Gastroesophageal sphincter (tissue), 4 donors: ENCODE results near the gene PABPN1. TPM values are rescaled to one million over a fixed set of nuclear protein-coding genes. Genes with fewer than 3 reads are reported as not detected.

Experiments
- ATAC-seq: fragments of 150-250 bp; one replicate; pipeline ENCODE4 v1.9.1; 2016; ENCODE audit warnings: mild to moderate bottlenecking, moderate library complexity
- H3K27ac ChIP-seq, 4 donors: fragments of 200-600 bp; sonication (generic) in 3 of 4; 1 replicate in 3 of 4; 2 replicates in 1 of 4; pipeline ENCODE4 v1.5.1; 2016 to 2019
- H3K27me3 ChIP-seq: fragments of 200-600 bp; sonication (generic); one replicate; pipeline ENCODE4 v1.5.1; 2019
- H3K36me3 ChIP-seq, 2 donors: fragments of 200-600 bp; sonication (generic); one replicate each; pipeline ENCODE4 v1.5.1; 2019; ENCODE audit warnings: control low read depth in 1 of 2
- H3K4me1 ChIP-seq, 3 donors: fragments of 200-600 bp; sonication (generic); 1 replicate in 2 of 3; 2 replicates in 1 of 3; pipeline ENCODE4 v1.5.1; 2016 to 2019; ENCODE audit warnings: control low read depth in 2 of 3
- H3K4me3 ChIP-seq, 2 donors: fragments of 200-600 bp; sonication (generic); one replicate each; pipeline ENCODE4 v1.5.1; 2019; ENCODE audit warnings: mild to moderate bottlenecking in 1 of 2, moderate library complexity in 1 of 2
- H3K9me3 ChIP-seq, 3 donors: fragments of 200-600 bp; sonication (generic); one replicate each; pipeline ENCODE4 v1.5.1; 2017 to 2019; ENCODE audit warnings: control low read depth in 2 of 3
- CTCF ChIP-seq, 4 experiments: fragments of 200-600 bp in 2 of 4; fragments of 450-650 bp in 2 of 4; sonication (generic) in 1 of 4; IDR thresholded peaks; one replicate each; pipeline ENCODE4 v1.5.1; 2017 to 2019; ENCODE audit warnings: antibody characterized with exemption in 4 of 4, mild to moderate bottlenecking in 2 of 4, moderate library complexity in 2 of 4
- EP300 ChIP-seq: sonication (generic); formaldehyde crosslinking; IDR thresholded peaks from one replicate; pipeline ENCODE4 v1.6.1; 2017; ENCODE audit warnings: antibody characterized with exemption, mild to moderate bottlenecking
- POLR2A ChIP-seq, 2 donors: fragments of 450-650 bp; IDR thresholded peaks; one replicate each; pipeline ENCODE4 v1.6.1; 2017; ENCODE audit warnings: antibody characterized with exemption in 2 of 2, mild to moderate bottlenecking in 2 of 2, moderate library complexity in 1 of 2
- POLR2AphosphoS5 ChIP-seq: sonication (generic); formaldehyde crosslinking; IDR thresholded peaks from one replicate; pipeline ENCODE4 v1.6.1; 2017; ENCODE audit warnings: antibody characterized with exemption
- WGBS, 2 donors: methylation state at CpG; one replicate each; pipeline ENCODE4 v1.1.5; 2018; ENCODE audit warnings: low coverage in 1 of 2; 5-methylcytosine and 5-hydroxymethylcytosine counted together
- total RNA-seq, 4 donors: library from RNA; depleted of rRNA; stranded (reverse); fragments of >200 nt; gene quantifications; one replicate each; pipeline ENCODE4 v1.1.0, GENCODE V29; 2016

Gene PABPN1
- total RNA-seq, 4 donors from 2014 or later = 56.3 to 59.8 (median 57.5) TPM

- no peak for ATAC-seq
- H3K4me1 ChIP-seq = no peaks in the 10 kb centered on the region
- WGBS, 2 donors = 76% methylated on average over 4 to 5 of the region's 5 CpGs
Observed at GRCh38 chr14:23335623-23336022, 14.4 kb downstream of the PABPN1 start.

GRCh38 chr14:23339506-23340268, 18.4 kb downstream of the PABPN1 start:
- TF ChIP-seq EP300 (no peak), CTCF (IDR thresholded peaks at IDR 0.05) (no peak), POLR2A (IDR thresholded peaks at IDR 0.05) (no peak), POLR2AphosphoS5 (no peak)
- 67 to 91% methylated on average over 1 of the region's 1 CpG for WGBS, 2 donors
- Histone ChIP-seq H3K4me1 (no peaks in the 10 kb centered on the region), H3K36me3 (no peaks in the 10 kb centered on the region), H3K27me3 (no peaks in the 10 kb centered on the region), H3K4me3 (no peak overlapping the region), H3K27ac (no peak overlapping the region), H3K9me3 (no peaks in the 10 kb centered on the region)
- no peak for ATAC-seq

More at GRCh38 chr14:23335623-23336022, 14.4 kb downstream of the PABPN1 start:
- Histone ChIP-seq H3K4me3 (no peak overlapping the region), H3K36me3 (no peaks in the 10 kb centered on the region), H3K9me3 (no peaks in the 10 kb centered on the region), H3K27me3 (no peaks in the 10 kb centered on the region), H3K27ac (no peak overlapping the region)
- TF ChIP-seq CTCF (IDR thresholded peaks at IDR 0.05) (no peak), EP300 (no peak), POLR2AphosphoS5 (no peak), POLR2A (IDR thresholded peaks at IDR 0.05) (no peak)

- 43 to 82% methylated on average over 1 to 3 of the region's 3 CpGs for WGBS, 2 donors
- Histone ChIP-seq H3K4me3 (no peak overlapping the region), H3K9me3 (no peaks in the 10 kb centered on the region), H3K4me1 (no peaks in the 10 kb centered on the region), H3K36me3 (peaks cover 0 to 21% of the 10 kb centered on the region in 2 donors), H3K27ac (no peak overlapping the region), H3K27me3 (no peaks in the 10 kb centered on the region)
- no peak for TF ChIP-seq EP300
- TF ChIP-seq POLR2A (IDR thresholded peaks at IDR 0.05) = no peak
- TF ChIP-seq POLR2AphosphoS5 = no peak
- no peak for ATAC-seq
Observed at GRCh38 chr14:23344481-23344880, 23.2 kb downstream of the PABPN1 start.

- WGBS, 2 donors = 64 to 75% methylated on average over 4 to 7 of the region's 13 CpGs
- peaks cover 0 to 21% of the 10 kb centered on the region in 2 donors for H3K36me3 ChIP-seq
- H3K9me3 ChIP-seq = no peaks in the 10 kb centered on the region
- no peak overlapping the region for H3K4me3 ChIP-seq
- no peak overlapping the region for H3K27ac ChIP-seq
- TF ChIP-seq EP300 (no peak), POLR2AphosphoS5 (no peak), CTCF (IDR thresholded peaks at IDR 0.05) (no peak), POLR2A (IDR thresholded peaks at IDR 0.05) (no peak)
- no peaks in the 10 kb centered on the region for H3K27me3 ChIP-seq
- no peak for ATAC-seq
- no peaks in the 10 kb centered on the region for H3K4me1 ChIP-seq
Observed at GRCh38 chr14:23345987-23346692, 24.9 kb downstream of the PABPN1 start.

- 79% methylated on average over 7 of the region's 27 CpGs; no CpG with 5 or more reads in 1 of the 2 donors for WGBS, 2 donors
- Histone ChIP-seq H3K4me3 (no peak overlapping the region), H3K4me1 (peaks cover 0 to 6% (median 3%) of the 10 kb centered on the region in 3 donors), H3K36me3 (peaks cover 0 to 21% of the 10 kb centered on the region in 2 donors), H3K9me3 (no peaks in the 10 kb centered on the region), H3K27me3 (no peaks in the 10 kb centered on the region), H3K27ac (no peak overlapping the region)
- no peak for TF ChIP-seq EP300
- TF ChIP-seq POLR2AphosphoS5 = no peak
- no peak for ATAC-seq
Observed at GRCh38 chr14:23346693-23347405, 25.6 kb downstream of the PABPN1 start.
